IPS DF 6.9 (cell line): Measurements from ENCODE around the gene ZNF614.
"Not testable (repeated sequence)": the region's sequence is repeated elsewhere in the genome, so short reads cannot be mapped to it uniquely, and the experiment has no call there.

Source experiments
- DNase-seq: peaks from one replicate; pipeline ENCODE4 v3.0.0-alpha.2; 2013; ENCODE audit warnings: low read depth, low spot score
- H3K27ac ChIP-seq: one replicate; pipeline ENCODE4 v1.5.1; 2013; ENCODE audit warnings: low read length, control low read depth
- H3K27me3 ChIP-seq: 2 replicates; pipeline ENCODE4 v1.6.1; 2013; ENCODE audit warnings: mild to moderate bottlenecking, low read length; ENCODE audit not compliant: control insufficient read depth, insufficient read depth
- H3K36me3 ChIP-seq: 2 replicates; pipeline ENCODE4 v1.6.1; 2013; ENCODE audit warnings: low read length; ENCODE audit not compliant: control insufficient read depth, insufficient read depth
- H3K4me1 ChIP-seq: 2 replicates; pipeline ENCODE4 v1.6.1; 2013; ENCODE audit warnings: low read length; ENCODE audit not compliant: control insufficient read depth, insufficient read depth
- H3K4me3 ChIP-seq: 2 replicates; pipeline ENCODE4 v1.5.1; 2013; ENCODE audit warnings: mild to moderate bottlenecking, low read length
- H3K9me3 ChIP-seq: 2 replicates; pipeline ENCODE4 v1.6.1; 2013; ENCODE audit warnings: low read length, inconsistent platforms; ENCODE audit not compliant: control insufficient read depth, insufficient read depth
- WGBS: extraction: QIAGEN DNeasy Blood & Tissue Kit; methylation state at CpG from one replicate; pipeline ENCODE4 v1.1.7; 2013; ENCODE audit warnings: mixed read lengths, missing lambda C conversion rate; ENCODE audit not compliant: insufficient read length, insufficient coverage; 5-methylcytosine and 5-hydroxymethylcytosine counted together

The ZNF614 gene

GRCh38 chr19:52034051-52034728, 6.0 kb upstream of the ZNF614 start:
- H3K27me3 ChIP-seq = no peaks in the 10 kb centered on the region
- peaks cover 22% of the 10 kb centered on the region; the same call in 1 of the 2 replicates for H3K36me3 ChIP-seq
- WGBS = no CpG with 5 or more reads among the region's 12 CpGs
- H3K4me1 ChIP-seq = no peaks in the 10 kb centered on the region
- peaks cover 13% of the 10 kb centered on the region for H3K9me3 ChIP-seq
- H3K27ac ChIP-seq = no peak overlapping the region
- no peak for DNase-seq
- H3K4me3 ChIP-seq = no peak overlapping the region

GRCh38 chr19:52028780-52029123, 573 bp upstream of the ZNF614 start:
- H3K36me3 ChIP-seq = peaks cover 8% of the 10 kb centered on the region; the same call in 1 of the 2 replicates
- no CpG with 5 or more reads among the region's 5 CpGs for WGBS
- peak overlapping the region; percentile 77; the same call in 1 of the 2 replicates for H3K4me3 ChIP-seq
- H3K4me1 ChIP-seq = no peaks in the 10 kb centered on the region
- H3K9me3 ChIP-seq = peaks cover 6% of the 10 kb centered on the region
- DNase-seq = no peak
- no peaks in the 10 kb centered on the region; the same call in 1 of the 2 replicates for H3K27me3 ChIP-seq
- no peak overlapping the region for H3K27ac ChIP-seq

DNA sequence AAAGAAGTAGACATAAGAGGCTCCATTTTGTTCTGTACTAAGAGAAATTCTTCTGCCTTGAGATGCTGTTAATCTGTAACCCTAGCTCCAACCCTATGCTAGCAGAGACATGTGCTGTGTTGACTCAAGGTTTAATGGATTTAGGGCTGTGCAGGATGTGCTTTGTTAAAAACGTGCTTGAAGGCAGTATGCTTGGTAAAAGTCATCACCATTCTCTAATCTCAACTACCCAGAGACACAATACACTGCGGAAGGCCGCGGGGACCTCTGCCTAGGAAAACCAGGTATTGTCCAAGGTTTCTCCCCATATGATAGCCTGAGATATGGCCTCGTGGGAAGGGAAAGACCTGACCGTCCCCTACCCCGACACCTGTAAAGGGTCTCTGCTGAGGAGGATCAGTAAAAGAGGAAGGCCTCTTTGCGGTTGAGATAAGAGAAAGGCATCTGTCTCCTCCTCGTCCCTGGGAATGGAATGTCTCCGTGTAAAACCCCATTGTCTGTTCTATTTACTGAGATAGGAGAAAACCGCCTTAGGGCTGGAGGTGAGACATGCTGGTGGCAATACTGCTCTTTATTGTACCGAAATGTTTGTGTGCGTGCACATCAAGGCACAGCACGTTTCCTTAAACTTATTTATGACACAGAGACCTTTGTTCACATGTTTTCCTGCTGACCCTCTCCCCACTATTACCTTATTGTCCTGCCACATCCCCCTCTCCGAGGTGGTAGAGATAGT, 1.8 kb downstream of the ZNF614 start:
- DNase-seq, H3K27me3 ChIP-seq, H3K4me1 ChIP-seq, H3K36me3 ChIP-seq, H3K9me3 ChIP-seq, H3K4me3 ChIP-seq, H3K27ac ChIP-seq: not testable (repeated sequence)
- no CpG with 5 or more reads among the region's 15 CpGs for WGBS

DNA sequence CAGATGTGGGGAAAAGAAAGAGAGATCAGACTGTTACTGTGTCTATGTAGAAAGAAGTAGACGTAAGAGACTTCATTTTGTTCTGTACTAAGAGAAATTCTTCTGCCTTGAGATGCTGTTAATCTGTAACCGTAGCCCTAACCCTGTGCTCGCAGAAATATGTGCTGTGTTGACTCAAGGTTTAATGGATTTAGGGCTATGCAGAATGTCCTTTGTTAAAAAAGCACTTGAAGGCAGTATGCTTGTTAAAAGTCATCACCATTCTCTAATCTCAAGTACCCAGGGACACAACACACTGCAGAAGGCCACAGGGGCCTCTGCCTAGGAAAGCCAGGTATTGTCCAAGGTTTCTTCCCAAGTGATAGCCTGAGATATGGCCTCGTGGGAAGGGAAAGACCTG, 3.7 kb downstream of the ZNF614 start:
- DNase-seq, H3K36me3 ChIP-seq, H3K4me1 ChIP-seq, H3K27ac ChIP-seq, H3K9me3 ChIP-seq, H3K4me3 ChIP-seq, H3K27me3 ChIP-seq: not testable (repeated sequence)
- WGBS = no CpG with 5 or more reads among the region's 4 CpGs

GRCh38 chr19:52022193-52022592, 6.0 kb downstream of the ZNF614 start:
- H3K36me3 ChIP-seq = peaks cover 9% of the 10 kb centered on the region; the same call in 1 of the 2 replicates
- H3K4me1 ChIP-seq = no peaks in the 10 kb centered on the region
- no peak overlapping the region for H3K4me3 ChIP-seq
- WGBS = no CpG with 5 or more reads among the region's 15 CpGs
- no peaks in the 10 kb centered on the region; the same call in 1 of the 2 replicates for H3K27me3 ChIP-seq
- DNase-seq = no peak
- no peak overlapping the region for H3K27ac ChIP-seq
- no peaks in the 10 kb centered on the region for H3K9me3 ChIP-seq

DNA sequence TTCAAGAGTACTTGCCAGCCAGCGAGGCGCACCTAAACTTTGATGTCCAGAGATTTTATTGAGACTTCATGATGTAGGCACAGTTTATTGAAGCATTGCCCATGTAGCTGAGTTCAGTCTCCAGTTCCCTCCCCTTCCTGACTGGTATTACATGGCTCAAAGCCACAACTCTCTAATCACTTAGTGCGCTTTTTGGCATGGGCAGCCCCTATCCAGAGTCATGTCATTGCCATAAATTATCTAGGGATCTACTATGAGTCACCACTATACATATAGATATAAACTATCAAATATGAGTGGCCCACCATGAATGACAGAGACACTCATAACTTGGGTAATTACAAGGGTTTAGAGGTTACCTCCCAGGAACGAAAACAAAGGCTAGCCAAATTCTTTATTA, 7.7 kb downstream of the ZNF614 start:
- no peak for DNase-seq
- Histone ChIP-seq H3K9me3 (no peaks in the 10 kb centered on the region), H3K4me1 (no peaks in the 10 kb centered on the region), H3K27ac (no peak overlapping the region), H3K27me3 (no peaks in the 10 kb centered on the region; the same call in 1 of the 2 replicates), H3K36me3 (peaks cover 23% of the 10 kb centered on the region; the same call in 1 of the 2 replicates), H3K4me3 (no peak overlapping the region)
- WGBS = no CpG with 5 or more reads among the region's 4 CpGs

DNA sequence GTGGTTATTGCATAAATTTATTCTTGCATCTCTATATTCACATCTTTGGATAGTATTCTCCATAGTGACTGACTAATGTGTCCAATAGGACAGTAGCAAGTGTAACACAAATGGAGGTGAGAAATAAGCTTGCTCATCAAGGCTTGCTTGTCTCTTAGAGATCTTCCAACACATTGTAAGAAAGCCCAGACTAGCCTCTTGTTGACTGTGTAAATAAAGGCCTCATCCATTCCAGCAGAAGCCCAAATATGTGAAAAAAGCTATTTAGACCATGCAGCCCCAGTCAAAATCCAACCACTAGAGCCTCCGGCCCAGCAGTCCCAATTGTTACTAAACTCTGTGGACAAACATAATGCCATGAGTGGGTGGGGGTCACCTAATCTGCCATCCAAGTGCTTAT, 17.5 kb downstream of the ZNF614 start:
- DNase-seq = no peak
- Histone ChIP-seq H3K36me3 (peaks cover 5% of the 10 kb centered on the region; the same call in 1 of the 2 replicates), H3K27me3 (no peaks in the 10 kb centered on the region), H3K4me3 (no peak overlapping the region), H3K27ac (no peak overlapping the region), H3K9me3 (no peaks in the 10 kb centered on the region), H3K4me1 (no peaks in the 10 kb centered on the region)
- no CpG with 5 or more reads among the region's 1 CpG for WGBS

- H3K36me3 ChIP-seq = 0 out of 2 replicates have a peak, but pooled peaks cover 2% of the 10 kb centered on the region
Observed at GRCh38 chr19:52007806-52008557, 20.2 kb downstream of the ZNF614 start, which contains the start of gene ZNF615. Gene ZNF615, minus strand, starts transcription at chr19:52008211. Its CDS starts 4,500 bp downstream, at chr19:52003711.

GRCh38 chr19:52007451-52007805, 20.8 kb downstream of the ZNF614 start:
- Histone ChIP-seq H3K4me1 (no peaks in the 10 kb centered on the region), H3K36me3 (no peaks in the 10 kb centered on the region), H3K4me3 (peak overlapping the region; percentile 83; the same call in 1 of the 2 replicates), H3K27ac (no peak overlapping the region), H3K27me3 (no peaks in the 10 kb centered on the region), H3K9me3 (no peaks in the 10 kb centered on the region)
- no peak for DNase-seq
- no CpG with 5 or more reads among the region's 9 CpGs for WGBS

More at GRCh38 chr19:52007806-52008557, 20.2 kb downstream of the ZNF614 start, which contains the start of gene ZNF615:
- H3K4me3 ChIP-seq = peak within 1 kb of the TSS; percentile 83
- H3K4me1 ChIP-seq = no peaks in the 10 kb centered on the region
- peak; percentile 67 for DNase-seq
- WGBS = no CpG with 5 or more reads among the region's 44 CpGs
- H3K27ac ChIP-seq = no peak within 1 kb of the TSS
- H3K27me3 ChIP-seq = no peaks in the 10 kb centered on the region
- H3K9me3 ChIP-seq = no peaks in the 10 kb centered on the region

GRCh38 chr19:51994048-51994644, 34.0 kb downstream of the ZNF614 start:
- peaks cover 10% of the 10 kb centered on the region for H3K9me3 ChIP-seq
- peaks cover 15% of the 10 kb centered on the region; the same call in 1 of the 2 replicates for H3K36me3 ChIP-seq

More at GRCh38 chr19:51994048-51994644, 34.0 kb downstream of the ZNF614 start:
- no peak overlapping the region for H3K4me3 ChIP-seq
- H3K27ac ChIP-seq = no peak overlapping the region
- no CpG with 5 or more reads among the region's 2 CpGs for WGBS
- H3K27me3 ChIP-seq = no peaks in the 10 kb centered on the region
- no peaks in the 10 kb centered on the region for H3K4me1 ChIP-seq
- no peak for DNase-seq
